Measurements from ENCODE around the gene NHLRC4.

DNA sequence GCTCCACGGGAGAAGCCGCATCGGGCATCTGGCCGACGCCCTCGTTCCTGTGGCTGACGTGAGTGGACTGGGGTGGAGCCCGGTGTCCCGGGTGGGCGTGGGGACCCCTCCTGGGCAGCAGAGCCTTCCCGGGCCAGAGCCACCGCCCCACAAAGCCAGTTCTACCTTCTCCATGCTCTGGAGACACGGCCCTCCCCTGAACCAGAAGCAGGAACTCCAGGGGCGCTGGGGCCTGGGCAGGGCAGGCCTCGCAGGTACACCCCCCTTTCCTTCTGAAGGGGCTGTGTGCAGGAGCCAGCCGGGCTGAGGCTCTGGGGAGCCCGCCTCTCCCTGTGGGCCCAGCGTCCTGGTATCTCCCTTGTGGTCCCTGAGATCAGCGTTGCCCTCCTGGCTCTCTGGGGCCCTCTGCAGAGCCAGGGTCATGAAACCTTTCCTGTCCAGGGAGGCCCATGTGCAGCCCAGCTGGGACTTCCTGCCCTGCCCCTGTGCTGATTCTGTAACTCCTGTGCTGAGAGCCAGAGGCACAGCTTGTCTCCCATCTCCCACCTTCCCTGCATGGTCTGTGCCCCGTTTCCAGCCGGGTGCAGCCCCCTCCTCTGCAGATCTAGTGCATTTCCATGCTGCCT lies 9.5 kb downstream of the NHLRC4 start:
- TF ChIP-seq, protein P1, sequence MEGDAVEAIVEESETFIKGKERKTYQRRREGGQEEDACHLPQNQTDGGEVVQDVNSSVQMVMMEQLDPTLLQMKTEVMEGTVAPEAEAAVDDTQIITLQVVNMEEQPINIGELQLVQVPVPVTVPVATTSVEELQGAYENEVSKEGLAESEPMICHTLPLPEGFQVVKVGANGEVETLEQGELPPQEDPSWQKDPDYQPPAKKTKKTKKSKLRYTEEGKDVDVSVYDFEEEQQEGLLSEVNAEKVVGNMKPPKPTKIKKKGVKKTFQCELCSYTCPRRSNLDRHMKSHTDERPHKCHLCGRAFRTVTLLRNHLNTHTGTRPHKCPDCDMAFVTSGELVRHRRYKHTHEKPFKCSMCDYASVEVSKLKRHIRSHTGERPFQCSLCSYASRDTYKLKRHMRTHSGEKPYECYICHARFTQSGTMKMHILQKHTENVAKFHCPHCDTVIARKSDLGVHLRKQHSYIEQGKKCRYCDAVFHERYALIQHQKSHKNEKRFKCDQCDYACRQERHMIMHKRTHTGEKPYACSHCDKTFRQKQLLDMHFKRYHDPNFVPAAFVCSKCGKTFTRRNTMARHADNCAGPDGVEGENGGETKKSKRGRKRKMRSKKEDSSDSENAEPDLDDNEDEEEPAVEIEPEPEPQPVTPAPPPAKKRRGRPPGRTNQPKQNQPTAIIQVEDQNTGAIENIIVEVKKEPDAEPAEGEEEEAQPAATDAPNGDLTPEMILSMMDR (optimal IDR thresholded peaks at IDR 0.05 in 1 of 3, IDR thresholded peaks at IDR 0.05 in 1 of 3, conservative IDR thresholded peaks at IDR 0.05 in 1 of 3; ENCODE audit: extremely low read depth in 1 of 3, insufficient read depth in 2 of 3, low read length in 3 of 3) = no peak
- TF ChIP-seq EZH2 (IDR thresholded peaks at IDR 0.05; ENCODE audit: low read length) = no peak
